ENCODE data around the gene DTHD1.

- TF ChIP-seq CTCF (IDR thresholded peaks at IDR 0.05) = no peak
- TF ChIP-seq POLR2A (IDR thresholded peaks at IDR 0.05) = no peak
These were observed 29.4 kb upstream of the DTHD1 start for GRCh38 chr4:36251983-36252382.
